Measurements from ENCODE around the gene LIG1.
A peak's percentile ranks its signal among the peaks of the same experiment; 100 is the strongest.

The LIG1 gene

GRCh38 chr19:48169939-48170803 is at the start of gene LIG1, which contains the start of gene ZSWIM9:
LIG1 (minus strand) TSS chr19:48170344; CDS start chr19:48165566, 4,778 bp downstream.
ZSWIM9 (plus strand) TSS chr19:48170680; CDS start chr19:48171803, 1,123 bp downstream.
- DNase-seq, result peak; percentile 92

- DNase-seq, result peak; percentile 1
Measured at GRCh38 chr19:48218997-48219396, 48.9 kb upstream of the LIG1 start.

GRCh38 chr19:48216933-48217332 is 46.8 kb upstream of the LIG1 start:
- no peak for DNase-seq

GRCh38 chr19:48213959-48214358 is 43.8 kb upstream of the LIG1 start:
- DNase-seq, result no peak

GRCh38 chr19:48210005-48210404 is 39.9 kb upstream of the LIG1 start:
- DNase-seq, result no peak

GRCh38 chr19:48206397-48207093 is 36.4 kb upstream of the LIG1 start:
- DNase-seq, result no peak

- DNase-seq, result peak; percentile 93
Measured at GRCh38 chr19:48203794-48204628, 33.9 kb upstream of the LIG1 start.

- DNase-seq, result no peak
Measured at GRCh38 chr19:48203222-48203793, 33.2 kb upstream of the LIG1 start.

- DNase-seq, result no peak
Measured at GRCh38 chr19:48196933-48197665, 27.0 kb upstream of the LIG1 start.

GRCh38 chr19:48196321-48196763 is 26.2 kb upstream of the LIG1 start:
- no peak for DNase-seq

GRCh38 chr19:48194844-48195830 is 25.0 kb upstream of the LIG1 start:
- DNase-seq, result no peak

GRCh38 chr19:48194041-48194843 is 24.1 kb upstream of the LIG1 start:
- DNase-seq, result no peak

GRCh38 chr19:48192750-48193149 is 22.6 kb upstream of the LIG1 start:
- no peak for DNase-seq

- DNase-seq, result no peak
Measured at GRCh38 chr19:48190885-48191284, 20.7 kb upstream of the LIG1 start.

- no peak for DNase-seq
Measured at GRCh38 chr19:48190288-48190884, 20.2 kb upstream of the LIG1 start.

- DNase-seq, result no peak
Measured at GRCh38 chr19:48186541-48186991, 16.4 kb upstream of the LIG1 start.

- DNase-seq, result no peak
Measured at GRCh38 chr19:48186015-48186414, 15.9 kb upstream of the LIG1 start.

GRCh38 chr19:48183356-48183755 is 13.2 kb upstream of the LIG1 start:
- DNase-seq, result no peak

GRCh38 chr19:48182434-48182833 is 12.3 kb upstream of the LIG1 start:
- no peak for DNase-seq

Measured in HCEC 1CT (cell line).